C4-2B (cell line): Measurements from ENCODE around the gene GDPD1.

Source experiments
- ZFX ChIP-seq: fragments of 450-650 bp; IDR thresholded peaks from 2 replicates; pipeline ENCODE4 v1.6.1; 2017
- TF ChIP-seq, protein P1 (sequence below): fragments of 450-650 bp; conservative IDR thresholded peaks from 2 replicates; pipeline ENCODE4 v1.5.1; 2017; ENCODE audit warnings: mild to moderate bottlenecking

DNA sequence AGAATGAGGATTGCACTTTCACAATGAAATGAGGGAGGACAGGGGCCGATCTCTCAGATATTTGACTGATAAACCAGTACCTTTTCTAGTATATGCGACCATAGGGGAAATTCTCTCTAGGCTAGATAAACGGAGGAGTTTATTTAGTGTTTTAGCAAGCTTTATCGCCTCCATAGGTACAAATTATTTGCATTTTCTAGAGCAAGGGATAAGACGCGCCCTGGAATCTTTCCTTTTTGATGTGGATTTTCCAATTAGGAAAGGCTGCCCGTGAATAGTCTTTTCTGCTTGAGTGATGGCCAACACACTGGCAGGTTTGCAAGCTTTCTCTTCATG lies 351 bp upstream of the GDPD1 start:
- TF ChIP-seq, protein P1, sequence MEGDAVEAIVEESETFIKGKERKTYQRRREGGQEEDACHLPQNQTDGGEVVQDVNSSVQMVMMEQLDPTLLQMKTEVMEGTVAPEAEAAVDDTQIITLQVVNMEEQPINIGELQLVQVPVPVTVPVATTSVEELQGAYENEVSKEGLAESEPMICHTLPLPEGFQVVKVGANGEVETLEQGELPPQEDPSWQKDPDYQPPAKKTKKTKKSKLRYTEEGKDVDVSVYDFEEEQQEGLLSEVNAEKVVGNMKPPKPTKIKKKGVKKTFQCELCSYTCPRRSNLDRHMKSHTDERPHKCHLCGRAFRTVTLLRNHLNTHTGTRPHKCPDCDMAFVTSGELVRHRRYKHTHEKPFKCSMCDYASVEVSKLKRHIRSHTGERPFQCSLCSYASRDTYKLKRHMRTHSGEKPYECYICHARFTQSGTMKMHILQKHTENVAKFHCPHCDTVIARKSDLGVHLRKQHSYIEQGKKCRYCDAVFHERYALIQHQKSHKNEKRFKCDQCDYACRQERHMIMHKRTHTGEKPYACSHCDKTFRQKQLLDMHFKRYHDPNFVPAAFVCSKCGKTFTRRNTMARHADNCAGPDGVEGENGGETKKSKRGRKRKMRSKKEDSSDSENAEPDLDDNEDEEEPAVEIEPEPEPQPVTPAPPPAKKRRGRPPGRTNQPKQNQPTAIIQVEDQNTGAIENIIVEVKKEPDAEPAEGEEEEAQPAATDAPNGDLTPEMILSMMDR = no peak
- no peak for TF ChIP-seq ZFX
